Left lobe of liver (tissue), 2 donors: Measurements from ENCODE around the gene PLAAT2. TPM values are rescaled to one million over a fixed set of nuclear protein-coding genes. Genes with fewer than 3 reads are reported as not detected.
"Not testable (repeated sequence)": the region's sequence is repeated elsewhere in the genome, so short reads cannot be mapped to it uniquely, and the experiment has no call there.

Experiments used
- ATAC-seq: fragments of 200-7000 bp; cut with Tn5 transposase; one replicate; pipeline ENCODE4 v1.9.1; 2020; ENCODE audit warnings: mild to moderate bottlenecking, moderate library complexity
- DNase-seq: peaks from one replicate; pipeline ENCODE4 v3.0.0-alpha.2; 2020; ENCODE audit warnings: low spot score
- total RNA-seq: library from RNA; stranded (reverse); gene quantifications from one replicate; pipeline ENCODE4 v1.2.1, GENCODE V29; 2021
- donor health status: DM: no; HTN: no; CAD: no; lungs with moderate emphysema.
- donor health status: DM: no; HTN: yes; CAD: no.

Gene PLAAT2
- total RNA-seq: 1.2 TPM

DNA sequence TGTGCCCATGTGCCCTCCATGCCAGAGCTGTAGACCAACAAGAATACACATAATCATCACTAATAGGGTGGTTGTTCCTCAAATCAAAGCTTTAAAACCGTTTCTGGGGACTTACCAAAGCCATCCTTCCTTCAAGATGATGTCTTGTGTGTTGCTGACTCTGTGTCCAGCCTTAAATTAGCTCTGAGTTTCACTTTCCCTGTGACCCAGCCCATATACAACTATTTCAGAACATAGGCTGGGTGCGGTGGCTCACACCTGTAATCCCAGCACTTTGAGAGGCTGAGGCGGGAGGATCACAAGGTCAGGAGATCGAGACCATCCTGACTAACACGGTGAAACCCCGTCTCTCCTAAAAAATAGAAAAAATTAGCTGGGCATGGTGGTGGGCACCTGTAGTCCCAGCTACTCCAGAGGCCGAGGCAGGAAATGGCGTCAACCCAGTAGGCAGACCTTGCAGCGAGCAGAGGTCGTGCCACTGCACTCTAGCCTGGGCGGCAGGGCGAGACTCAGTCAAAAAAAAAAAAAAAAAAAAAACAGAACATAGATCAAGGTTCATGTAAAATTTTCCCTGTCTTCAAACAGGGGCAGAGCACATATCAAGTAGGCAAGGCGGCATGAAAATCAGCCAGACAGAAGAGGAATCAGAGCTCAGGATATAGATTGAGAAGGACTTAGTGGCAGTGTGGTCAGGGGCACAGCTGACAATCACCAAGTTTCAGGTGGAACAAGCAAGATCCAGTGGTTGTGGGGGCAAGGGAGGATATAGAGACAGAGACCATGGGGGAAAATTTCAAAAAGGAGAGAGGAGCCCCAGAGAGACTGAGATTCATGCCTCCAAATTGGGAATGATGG is at the start of gene PLAAT2:
Gene PLAAT2 (minus strand): TSS at position 179 of the 855 bp plus-strand sequence. CDS start 55 bp downstream, at position 124.
- peak; percentile 71 for ATAC-seq
- DNase-seq: no peak

DNA sequence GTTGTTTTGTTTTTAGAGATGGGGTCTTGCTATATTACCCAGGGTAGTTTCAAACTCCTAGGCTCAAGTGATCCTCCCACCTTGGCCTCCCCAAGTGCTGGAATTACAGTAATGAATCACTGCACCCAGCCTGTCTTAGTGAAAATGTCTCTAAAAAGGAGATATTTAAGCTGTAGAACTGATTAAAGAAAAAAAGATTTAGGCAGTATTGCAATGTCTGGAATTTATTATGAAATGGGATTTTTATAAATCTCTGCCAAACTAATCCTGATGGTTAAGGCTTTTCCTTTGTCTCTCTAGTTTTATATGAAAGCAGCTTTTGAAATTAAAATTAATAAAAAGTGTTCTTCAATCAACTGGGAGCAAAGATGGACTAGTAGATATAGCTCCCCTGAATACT is 49.0 kb upstream of the PLAAT2 start:
- DNase-seq (no peak), ATAC-seq (no peak)

DNA sequence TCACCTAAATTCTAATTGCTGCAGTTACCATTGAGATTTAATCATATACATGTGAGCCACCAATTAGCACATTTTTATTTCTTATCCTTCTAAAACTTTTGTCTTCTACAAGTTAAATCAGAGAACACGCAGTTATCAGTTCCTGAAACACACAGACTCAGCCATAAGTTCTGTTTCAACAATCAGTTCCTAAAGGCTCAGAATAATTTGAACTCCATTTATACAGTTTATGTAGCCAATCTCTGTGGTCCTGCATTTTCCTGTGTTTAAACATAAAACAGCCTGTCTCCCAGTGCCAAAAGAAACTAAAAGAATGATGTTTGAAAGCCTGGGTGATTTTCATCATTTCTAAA is 48.2 kb upstream of the PLAAT2 start:
- no peak for DNase-seq
- no peak for ATAC-seq

DNA sequence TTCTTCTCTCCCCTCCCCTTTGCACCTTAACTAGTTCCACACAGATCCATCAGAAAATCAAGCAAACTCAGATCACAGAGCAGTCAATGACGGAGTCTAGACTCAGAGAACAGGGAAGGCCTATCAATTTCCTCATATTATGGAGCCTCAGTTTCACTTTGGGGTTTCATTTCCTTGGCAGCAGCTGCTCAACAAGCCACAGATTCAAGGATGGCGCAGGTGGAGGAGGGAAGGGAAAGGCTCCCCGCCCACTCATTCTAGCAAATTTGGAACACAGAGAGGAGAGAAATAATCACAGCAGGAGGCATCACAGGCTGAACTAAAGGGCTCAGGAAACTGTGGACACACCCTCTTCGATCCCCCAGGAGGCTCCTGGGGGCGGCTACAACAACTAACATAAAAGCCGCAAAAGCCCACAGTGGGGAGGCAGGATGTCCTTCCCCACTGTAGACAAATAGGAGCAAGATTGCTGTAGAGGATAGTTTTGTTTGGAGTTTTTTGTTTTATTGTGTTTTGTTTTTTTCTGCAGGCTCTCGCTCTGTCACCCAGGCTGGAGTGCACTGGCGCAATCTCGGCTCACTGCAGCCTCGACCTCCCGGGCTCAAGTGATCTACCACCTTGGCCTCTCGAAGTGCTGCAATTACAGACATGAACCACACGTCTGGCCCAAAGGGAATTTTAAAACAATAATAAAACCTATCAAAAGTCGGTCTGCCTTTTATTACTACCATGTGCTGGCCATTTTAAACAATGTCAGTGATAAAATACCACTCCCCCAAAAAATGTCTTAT is 47.6 kb upstream of the PLAAT2 start:
- ATAC-seq (no peak), DNase-seq (peak; percentile 27)

DNA sequence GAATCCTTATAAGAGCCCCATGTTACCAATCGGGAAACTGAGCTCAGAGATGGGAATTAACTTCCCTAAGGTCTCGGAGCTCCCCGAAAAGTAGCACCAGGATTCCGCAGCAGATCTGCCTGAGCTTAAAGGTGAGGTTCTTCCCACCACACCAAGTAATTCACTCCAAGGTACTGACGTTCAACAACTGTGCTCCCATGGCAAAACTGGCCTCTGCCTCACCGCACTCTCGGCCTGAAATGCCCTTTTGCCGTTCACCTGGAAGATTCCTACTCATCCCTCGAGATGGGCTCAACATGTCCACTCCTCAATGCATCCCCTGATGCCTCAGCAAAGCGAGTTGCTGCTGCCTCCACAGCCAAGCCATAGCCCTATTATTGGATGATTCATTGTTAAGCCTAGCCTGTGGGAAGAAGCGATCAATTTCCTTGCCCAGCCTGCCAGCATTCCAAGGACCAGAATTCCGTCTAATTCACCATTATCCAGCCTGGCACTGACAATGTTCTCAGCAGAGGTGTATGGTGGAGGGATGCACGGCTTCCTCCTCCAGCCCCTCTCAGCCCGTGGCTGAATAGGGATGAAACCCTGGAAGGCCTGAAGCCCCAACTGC is 46.9 kb upstream of the PLAAT2 start:
- no peak for ATAC-seq
- DNase-seq: peak; percentile 42

DNA sequence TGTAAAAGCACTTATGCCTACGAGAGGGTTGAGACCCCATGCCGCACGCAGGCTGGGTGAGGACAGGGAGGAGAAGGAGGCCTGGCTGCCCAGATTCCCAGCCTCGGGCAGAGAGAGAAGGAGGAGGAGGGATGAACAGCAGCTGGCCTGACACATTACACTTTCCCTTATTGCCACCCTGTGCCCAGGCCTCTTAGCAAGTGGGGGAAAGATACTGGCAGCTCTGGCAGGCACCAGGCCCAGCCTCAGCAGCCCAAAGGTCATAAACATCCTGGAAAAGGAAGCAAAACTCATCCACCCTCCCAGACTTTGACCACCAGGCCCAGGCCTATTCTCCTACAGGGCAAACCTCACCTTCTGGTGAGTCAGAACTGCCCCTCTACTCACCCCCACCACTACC is 46.4 kb upstream of the PLAAT2 start:
- peak; percentile 72 for ATAC-seq

DNA sequence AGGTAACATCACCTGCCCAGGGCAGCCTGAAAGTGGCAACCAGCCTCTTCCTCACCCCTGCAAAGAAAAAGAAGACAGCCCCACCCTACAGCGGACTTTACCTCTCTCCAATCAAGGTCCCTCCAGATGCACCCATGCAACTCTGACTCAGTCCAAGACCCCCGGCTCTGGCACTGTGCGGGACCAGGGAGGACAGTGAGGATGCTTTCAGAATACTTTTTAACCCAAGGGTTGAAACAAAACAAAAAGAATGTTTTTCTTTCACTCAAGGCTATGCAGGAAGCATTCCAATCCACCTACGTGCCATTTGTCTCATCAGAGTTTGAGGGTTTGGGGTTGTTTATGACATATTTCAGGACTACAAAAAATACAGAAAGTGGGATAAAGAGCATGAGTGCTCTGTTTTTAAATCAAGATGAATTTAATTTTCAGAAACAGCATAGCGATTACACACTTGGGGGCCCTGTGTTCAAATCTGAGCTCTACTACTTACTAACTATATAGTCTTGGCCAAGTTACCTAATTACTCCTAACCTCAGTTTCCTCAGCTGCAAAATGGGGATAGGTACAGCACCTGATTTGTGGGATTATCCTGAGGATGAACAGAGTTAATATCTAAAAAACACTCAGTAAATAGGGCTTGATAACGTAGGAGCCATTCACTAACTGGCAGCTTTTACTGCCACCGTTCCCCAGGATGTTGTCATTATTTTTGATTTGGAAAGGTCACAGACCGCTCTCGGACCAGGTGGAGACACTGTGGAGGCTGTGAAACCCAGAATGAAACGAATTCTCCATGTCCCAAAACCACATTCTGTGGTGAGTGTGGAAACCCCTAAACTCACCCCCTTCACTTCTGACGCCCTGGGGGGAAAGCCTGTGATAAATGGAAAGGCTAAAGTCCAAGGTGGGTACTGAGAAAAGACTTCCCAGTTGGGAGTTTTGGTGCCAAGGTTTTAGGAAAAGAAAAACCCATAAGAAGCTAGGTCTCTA is 45.5 kb upstream of the PLAAT2 start:
- DNase-seq: peak; percentile 38
- ATAC-seq: peak; percentile 49

More for the DNA sequence above, 46.4 kb upstream of the PLAAT2 start:
- peak; percentile 86 for DNase-seq

DNA sequence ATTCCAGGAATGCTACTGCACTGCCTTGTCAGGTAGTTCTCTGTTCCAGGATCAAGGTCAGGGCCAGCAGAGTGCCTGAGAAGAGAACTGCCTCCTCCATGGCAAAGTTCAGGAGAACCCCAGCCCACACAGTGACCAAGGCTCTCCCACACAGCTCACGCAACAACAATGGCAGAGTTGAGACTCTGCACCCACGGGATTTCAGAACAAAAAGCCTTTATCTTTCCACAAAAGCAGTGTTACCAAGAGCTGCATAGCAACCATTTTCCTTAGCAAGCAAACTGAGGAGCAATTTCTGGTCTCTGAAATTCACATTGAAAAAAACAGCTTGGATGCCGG is 40.0 kb upstream of the PLAAT2 start:
- peak; percentile 72 for ATAC-seq
- DNase-seq: no peak

DNA sequence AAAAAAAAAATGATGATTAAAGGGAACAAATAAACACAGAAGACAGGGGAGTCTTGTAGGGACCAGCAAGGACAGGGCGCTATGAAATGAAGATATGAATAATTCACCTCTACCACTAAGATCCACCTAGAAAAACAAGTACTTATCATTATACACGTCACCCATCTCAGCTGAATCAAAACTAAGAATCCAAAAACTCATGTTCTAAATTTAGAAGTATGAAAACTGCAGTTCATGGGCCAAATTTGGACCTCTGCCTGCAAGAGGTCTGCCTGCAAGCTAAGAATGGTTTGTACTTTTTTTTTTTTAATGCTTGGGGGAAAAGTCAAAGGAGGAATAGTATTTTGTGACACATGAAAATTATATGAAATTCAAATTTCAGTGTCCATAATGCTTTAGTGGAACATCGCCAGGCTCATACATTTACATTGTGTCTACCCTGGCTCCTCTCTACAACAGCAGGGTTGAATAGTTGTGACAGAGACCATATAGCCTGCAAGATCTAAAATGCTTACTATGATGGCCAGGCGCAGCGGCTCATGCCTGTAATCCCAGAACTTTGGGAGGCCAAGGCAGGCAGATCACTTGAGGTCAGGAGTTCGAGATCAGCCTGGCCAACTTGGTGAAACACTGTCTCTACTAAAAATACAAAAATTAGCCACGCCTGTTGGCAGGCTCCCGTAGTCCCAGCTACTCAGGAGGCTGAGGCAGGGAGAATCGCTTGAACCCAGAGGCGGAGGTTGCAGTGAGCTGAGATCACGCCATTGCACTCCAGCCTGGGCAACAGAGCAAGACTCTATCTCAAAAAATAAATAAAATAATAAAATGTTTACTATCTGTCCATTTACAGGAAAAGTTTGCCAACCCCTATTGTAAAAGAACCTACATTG is 39.4 kb upstream of the PLAAT2 start:
- not testable (repeated sequence) for ATAC-seq, DNase-seq

DNA sequence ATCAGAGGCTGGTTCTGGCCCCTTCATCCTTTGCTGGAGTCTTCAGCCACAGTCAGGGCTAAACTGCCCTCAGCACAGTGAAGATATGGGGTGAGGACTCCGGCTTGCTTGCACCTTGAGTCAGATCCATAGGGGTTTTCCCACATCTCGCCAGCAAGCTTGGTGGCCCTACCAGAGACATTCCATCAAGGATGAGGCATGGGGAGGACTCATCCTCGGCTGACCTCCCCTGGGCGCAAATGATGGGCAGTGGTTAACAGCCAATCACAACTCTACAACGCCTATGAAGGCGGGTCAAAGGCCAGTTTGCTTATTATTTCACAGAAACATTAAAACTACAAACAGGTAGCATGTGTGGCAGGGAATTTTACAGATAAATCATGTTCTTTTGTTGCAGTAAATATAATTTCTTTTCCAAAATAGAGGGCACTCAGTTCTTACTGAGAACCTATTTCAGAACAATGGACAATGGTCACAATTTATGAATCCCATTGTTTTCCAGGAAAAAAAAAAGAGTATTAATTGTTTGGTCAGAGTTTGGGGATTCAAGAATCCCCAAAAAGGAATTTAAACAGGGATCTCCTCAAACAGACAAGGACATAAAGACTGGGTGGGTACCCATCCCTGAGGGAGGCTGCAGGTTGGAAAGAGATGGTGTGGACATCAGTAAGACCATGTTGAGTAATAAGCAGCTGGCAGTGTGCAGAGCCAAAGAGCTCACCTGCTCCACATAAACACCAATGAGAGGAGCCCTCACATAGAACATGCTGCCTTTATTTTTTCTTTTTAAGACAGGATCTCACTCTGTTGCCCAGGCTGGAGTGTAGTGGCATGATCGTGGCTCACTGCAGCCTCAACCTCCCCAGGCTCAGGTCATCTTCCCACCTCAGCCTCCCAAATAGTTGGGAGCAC is 36.3 kb upstream of the PLAAT2 start:
- peak; percentile 62 for ATAC-seq

DNA sequence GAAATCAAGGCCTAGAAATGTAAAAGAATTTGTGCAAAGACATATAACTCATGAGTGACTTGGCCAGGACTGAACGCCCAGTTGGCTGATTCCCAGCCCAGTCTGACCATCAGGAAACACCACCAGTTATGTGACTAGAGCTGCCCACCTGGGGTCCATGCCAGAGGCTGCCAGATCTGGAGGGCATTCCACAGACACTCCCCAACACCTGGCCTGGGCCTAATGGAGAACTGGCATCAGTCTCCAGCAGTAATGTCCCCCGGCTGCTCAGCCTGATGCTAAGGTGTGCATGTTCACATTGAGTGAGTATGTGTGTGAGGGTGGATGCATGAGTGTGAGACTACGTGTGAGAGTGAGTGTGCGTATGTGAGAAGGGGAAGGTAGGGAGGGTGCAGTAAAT is 35.4 kb upstream of the PLAAT2 start:
- DNase-seq: peak; percentile 35

More for the DNA sequence above, 36.3 kb upstream of the PLAAT2 start:
- no peak for DNase-seq

DNA sequence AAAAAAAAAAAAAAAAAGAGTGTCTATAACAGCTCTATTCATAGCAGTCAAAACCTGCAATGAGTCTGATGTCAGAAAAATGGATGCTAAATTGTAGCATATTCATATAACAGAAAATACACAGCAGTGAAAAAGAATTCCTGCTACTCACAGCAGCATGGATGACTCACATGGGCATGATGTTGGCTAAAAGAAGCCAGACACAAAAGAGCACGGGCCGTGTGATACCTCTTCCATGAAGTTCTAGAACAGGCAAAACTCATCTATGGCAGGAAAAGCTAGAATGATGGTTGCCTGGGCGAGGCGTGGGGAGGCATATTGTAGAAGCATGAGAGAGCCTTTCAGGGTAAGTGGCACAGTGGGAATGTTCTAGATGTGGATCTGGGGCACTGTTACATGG is 32.1 kb upstream of the PLAAT2 start:
- DNase-seq: no peak
- no peak for ATAC-seq

More for the DNA sequence above, 35.4 kb upstream of the PLAAT2 start:
- ATAC-seq: peak; percentile 16

DNA sequence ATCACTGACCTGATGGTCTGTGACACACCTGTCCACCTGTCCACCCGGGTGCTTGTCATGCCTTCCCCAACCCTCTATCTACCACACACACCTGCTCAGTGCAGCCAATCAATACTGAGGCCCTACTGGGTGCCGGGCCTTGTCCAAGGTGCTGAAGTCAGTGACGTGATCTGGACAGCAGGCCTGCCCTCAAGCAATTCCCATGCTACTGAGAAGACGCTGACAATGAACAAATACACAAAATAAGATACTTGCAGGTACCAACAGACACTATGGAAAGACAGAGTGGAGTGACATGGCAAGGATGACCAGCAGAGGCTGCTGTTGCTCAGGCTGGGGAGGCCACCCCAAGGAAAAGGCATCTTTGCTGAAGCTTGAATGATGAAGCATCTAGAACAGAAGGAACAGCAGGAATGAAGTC is 29.8 kb upstream of the PLAAT2 start:
- ATAC-seq (peak; percentile 76), DNase-seq (no peak)

DNA sequence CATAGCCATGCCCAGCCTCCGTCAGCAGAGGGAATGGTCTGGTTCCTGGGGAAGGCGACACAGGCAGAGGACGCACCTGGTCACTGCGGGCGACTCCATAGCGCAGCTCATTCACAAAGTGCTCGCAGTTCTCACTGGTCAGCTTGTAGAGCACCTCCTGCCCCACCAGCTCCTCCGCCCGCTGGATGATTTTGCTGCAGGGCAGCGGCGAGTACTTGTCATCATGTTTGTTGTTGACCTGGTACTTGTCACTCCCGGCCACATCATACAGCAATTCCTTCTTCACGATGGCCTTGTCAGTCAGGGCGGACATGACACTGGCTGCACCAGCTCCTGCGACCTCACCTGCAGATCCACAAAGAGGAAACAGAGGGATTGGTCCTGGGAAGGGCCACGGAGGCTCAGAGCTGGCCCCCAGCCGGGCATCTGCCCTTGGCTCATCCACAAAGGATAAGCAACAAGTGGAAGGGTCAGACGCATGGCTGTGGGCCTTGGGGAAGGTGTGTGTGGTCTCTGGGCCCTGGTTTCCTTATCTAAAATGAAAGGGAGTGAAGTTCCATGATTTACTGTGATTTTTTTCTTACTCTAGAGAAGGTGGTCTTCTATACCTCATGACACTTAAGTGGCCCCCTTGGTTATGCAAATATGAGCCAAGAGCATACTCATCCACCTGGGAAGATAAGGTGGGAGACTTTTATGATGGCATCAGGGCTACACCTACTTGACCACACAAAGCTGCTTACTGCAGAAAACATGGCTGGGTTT is 27.0 kb upstream of the PLAAT2 start:
- no peak for ATAC-seq
- DNase-seq: no peak

DNA sequence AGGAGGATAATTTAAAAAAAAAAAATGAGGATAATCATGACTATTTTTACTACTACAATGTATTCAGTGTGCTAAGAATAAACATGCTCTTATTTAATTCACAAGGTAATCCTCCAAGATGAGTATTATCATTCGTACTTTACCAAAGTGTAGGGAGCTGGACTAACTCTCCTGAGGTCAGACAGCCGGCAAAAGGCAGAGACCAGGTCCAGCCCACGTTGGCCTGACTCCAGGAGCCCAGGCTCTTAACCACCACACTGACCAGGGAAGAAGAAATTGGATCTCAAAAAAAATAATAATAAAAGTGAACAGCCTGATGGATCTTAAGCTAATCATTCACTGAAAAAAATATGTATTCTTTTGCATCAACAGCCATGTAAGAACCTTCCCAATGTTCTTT is 25.8 kb upstream of the PLAAT2 start:
- DNase-seq (no peak), ATAC-seq (no peak)

DNA sequence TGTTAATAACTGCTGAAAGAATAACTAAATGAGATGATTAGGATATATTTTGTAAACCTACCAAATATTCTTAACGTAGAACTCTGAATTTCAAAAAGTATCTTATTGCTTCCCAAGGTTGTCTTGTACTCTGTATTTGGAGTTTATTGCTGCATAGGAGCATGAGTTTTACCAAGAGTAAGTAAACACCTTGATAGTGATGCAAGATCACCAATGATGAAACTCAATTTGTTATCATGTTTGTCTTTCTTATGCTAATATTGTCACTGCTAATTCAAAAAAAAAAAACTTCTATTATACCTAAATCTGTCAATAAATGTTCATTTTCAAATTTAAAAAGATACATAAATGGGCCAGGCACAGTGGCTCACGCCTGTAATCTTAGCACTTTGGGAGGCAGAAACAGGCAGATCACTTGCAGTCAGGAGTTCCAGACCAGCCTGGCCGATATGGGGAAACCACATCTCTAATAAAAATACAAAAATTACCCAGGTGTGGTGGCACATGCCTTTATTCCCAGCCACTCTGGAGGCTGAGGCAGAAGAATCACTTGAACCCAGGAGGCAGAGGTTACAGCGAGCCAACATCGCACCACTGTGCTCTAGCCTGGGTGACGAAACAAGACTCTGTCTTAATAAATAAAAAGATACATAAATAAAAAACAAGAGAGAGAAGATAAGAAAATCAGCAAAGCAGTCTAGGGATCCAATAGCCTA is 23.4 kb upstream of the PLAAT2 start:
- no peak for DNase-seq
- ATAC-seq: peak; percentile 83

DNA sequence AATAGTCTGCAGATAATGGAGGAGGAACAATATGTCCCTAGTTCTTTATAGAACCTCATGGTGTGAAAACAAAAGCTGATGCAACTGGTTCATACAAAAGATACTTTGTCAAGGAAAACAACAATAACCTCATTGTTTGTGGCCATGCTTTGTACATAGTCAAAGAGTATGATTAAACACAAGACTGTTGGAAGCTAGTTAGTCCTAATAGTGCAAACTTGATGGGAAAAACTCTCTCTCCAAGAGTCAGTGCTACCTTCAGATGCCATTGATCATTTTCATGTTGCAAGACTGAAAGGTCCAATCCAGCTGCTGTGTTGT is 20.1 kb upstream of the PLAAT2 start:
- ATAC-seq (no peak), DNase-seq (no peak)
